Sigmoid colon (tissue), 4 donors: ENCODE measurements around the gene PI4KA.

Source experiments
- POLR2A ChIP-seq, 2 donors: fragments of 450-650 bp; IDR thresholded peaks; one replicate each; pipeline ENCODE4 v1.6.1; 2016; ENCODE audit warnings: antibody characterized with exemption in 2 of 2, mild to moderate bottlenecking in 2 of 2, moderate library complexity in 2 of 2
- POLR2AphosphoS5 ChIP-seq, 4 donors: sonication (generic); formaldehyde crosslinking; IDR thresholded peaks; one replicate each; pipeline ENCODE4 v1.6.1; 2017; ENCODE audit warnings: antibody characterized with exemption in 4 of 4
- TF ChIP-seq, protein P1 (sequence below), 4 experiments: fragments of 450-650 bp in 3 of 4; fragments of 200-600 bp in 1 of 4; IDR thresholded peaks; one replicate each; pipeline ENCODE4 v1.5.1; 2016 to 2019; ENCODE audit warnings: antibody characterized with exemption in 4 of 4, mild to moderate bottlenecking in 3 of 4, moderate library complexity in 2 of 4

DNA sequence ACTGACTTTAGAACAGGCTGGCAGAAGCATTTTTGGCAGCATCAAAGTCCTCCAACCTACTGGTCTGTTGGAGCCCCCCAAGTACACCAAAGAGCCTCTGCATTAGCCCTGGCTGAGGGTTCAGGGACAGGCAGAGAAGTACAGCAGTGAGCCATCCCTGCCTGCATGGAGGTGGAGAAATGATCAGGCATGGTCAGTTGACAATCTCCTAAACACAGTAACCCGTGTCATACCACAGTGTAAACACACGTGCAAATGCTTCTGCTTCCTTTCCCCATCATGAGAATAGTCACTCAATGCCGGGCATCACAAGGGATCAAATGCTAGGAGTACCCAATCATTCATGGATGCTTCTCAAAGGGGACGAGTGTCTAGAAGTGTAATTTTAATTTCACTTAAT is 76.5 kb downstream of the PI4KA start:
- TF ChIP-seq POLR2A (IDR thresholded peaks at IDR 0.05) (no peak), POLR2AphosphoS5 (IDR thresholded peaks at IDR 0.05) (no peak)
- TF ChIP-seq, protein P1, sequence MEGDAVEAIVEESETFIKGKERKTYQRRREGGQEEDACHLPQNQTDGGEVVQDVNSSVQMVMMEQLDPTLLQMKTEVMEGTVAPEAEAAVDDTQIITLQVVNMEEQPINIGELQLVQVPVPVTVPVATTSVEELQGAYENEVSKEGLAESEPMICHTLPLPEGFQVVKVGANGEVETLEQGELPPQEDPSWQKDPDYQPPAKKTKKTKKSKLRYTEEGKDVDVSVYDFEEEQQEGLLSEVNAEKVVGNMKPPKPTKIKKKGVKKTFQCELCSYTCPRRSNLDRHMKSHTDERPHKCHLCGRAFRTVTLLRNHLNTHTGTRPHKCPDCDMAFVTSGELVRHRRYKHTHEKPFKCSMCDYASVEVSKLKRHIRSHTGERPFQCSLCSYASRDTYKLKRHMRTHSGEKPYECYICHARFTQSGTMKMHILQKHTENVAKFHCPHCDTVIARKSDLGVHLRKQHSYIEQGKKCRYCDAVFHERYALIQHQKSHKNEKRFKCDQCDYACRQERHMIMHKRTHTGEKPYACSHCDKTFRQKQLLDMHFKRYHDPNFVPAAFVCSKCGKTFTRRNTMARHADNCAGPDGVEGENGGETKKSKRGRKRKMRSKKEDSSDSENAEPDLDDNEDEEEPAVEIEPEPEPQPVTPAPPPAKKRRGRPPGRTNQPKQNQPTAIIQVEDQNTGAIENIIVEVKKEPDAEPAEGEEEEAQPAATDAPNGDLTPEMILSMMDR (IDR thresholded peaks at IDR 0.05): no peak
